Activated naive CD8-positive, alpha-beta T cell treated with anti-CD3 and anti-CD28 coated beads, Interleukin-2, amount 50 U/mL, for 24 hours (primary cell): ENCODE data around the gene TIMM8A.
"Not testable (repeated sequence)": the region's sequence is repeated elsewhere in the genome, so short reads cannot be mapped to it uniquely, and the experiment has no call there.

Source experiments
- ATAC-seq: fragments of 150-1000 bp; cut with Tn5 transposase; one replicate; pipeline ENCODE4 v1.10.0; 2021
- DNase-seq: peaks from one replicate; pipeline ENCODE4 v3.0.0; 2021
- H3K27ac Mint-ChIP-seq: one replicate; pipeline ENCODE4 v1.8.0; 2021; ENCODE audit warnings: mild to moderate bottlenecking, mixed read lengths
- H3K27me3 Mint-ChIP-seq: one replicate; pipeline ENCODE4 v1.8.0; 2021; ENCODE audit warnings: mixed read lengths
- H3K36me3 Mint-ChIP-seq: one replicate; pipeline ENCODE4 v1.8.0; 2021; ENCODE audit warnings: low read depth, mixed read lengths
- H3K4me1 Mint-ChIP-seq: one replicate; pipeline ENCODE4 v1.8.0; 2021; ENCODE audit warnings: mixed read lengths
- H3K4me3 Mint-ChIP-seq: one replicate; pipeline ENCODE4 v1.8.0; 2021; ENCODE audit warnings: mild to moderate bottlenecking, moderate library complexity, mixed read lengths
- H3K9me3 Mint-ChIP-seq: one replicate; pipeline ENCODE4 v1.8.0; 2021; ENCODE audit warnings: mixed read lengths

Gene TIMM8A

DNA sequence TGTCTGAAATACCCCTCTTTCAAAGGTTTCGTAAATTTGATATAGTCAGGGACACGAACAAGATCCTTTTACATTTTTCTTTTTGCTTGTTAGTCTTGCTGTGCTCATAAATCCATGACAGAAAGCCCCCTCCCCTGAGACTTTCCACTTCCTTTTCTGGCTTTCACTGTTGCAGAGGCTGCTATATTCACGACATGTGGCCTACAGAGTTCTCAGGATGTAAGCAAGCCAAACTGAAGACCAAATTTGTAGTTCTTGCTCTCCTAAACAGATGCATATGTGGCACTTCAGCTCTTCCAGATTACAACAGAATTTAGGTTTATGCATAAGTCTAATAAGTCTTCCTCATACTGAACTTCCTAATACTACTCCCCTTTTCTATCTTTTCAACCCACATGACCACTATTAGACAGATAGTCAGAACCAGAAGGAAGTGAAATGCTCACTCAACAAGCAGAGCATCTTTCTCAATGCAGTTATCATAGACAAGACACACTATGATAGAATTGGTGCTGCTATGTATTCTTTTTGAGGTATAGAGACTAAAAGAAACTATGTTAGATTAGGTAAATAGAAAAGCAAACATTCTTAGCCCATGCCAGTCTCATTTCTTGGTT, 22.5 kb upstream of the TIMM8A start:
- DNase-seq (no peak), ATAC-seq (no peak)
- Mint-ChIP-seq H3K4me3 (no peak overlapping the region), H3K27ac (no peak overlapping the region), H3K36me3 (no peaks in the 10 kb centered on the region), H3K9me3 (no peaks in the 10 kb centered on the region), H3K27me3 (no peaks in the 10 kb centered on the region), H3K4me1 (peaks cover 9% of the 10 kb centered on the region)

DNA sequence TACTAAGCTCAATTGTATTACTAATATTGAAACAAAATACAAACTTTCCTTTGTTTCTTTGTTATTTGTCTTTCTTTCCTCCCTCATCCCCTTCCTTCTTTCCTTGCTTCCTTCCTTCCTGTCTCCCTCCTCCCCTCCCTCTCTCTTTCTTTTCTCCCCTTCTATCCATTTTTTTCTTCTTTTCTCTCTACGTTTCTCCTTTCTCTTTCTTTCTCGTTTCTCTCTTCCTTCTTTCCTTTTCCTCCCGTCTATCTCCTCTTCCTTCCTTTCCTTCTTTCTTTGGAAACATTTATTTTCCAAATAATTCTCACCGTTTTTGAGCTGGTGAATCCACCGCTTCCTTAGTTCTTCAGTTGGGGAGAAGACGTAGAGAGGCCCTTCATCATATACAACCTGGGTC, 21.1 kb upstream of the TIMM8A start:
- no peak for DNase-seq
- peaks cover 9% of the 10 kb centered on the region for H3K4me1 Mint-ChIP-seq
- no peak overlapping the region for H3K4me3 Mint-ChIP-seq
- H3K27ac Mint-ChIP-seq = no peak overlapping the region
- H3K36me3 Mint-ChIP-seq = no peaks in the 10 kb centered on the region
- H3K9me3 Mint-ChIP-seq = no peaks in the 10 kb centered on the region
- no peak for ATAC-seq
- H3K27me3 Mint-ChIP-seq = no peaks in the 10 kb centered on the region

DNA sequence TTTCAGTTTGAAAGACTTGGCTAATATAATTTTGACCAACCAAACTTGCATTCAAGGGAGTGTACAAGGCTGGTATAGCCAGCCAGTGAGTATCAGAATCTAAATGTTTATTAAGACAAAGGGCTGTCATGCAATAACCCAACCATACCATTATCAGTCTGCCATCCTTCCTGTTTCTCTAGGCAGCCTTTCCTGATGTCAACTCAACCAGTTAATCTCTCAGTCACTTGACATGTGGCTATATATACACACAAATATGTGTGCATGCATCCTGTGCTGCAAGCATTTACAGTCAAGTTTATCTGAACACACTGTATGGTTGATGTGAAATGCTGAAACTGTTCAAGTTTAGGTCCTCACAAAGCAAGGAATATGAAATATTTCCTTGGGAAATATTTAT, 20.3 kb upstream of the TIMM8A start:
- DNase-seq (no peak), ATAC-seq (no peak)
- Mint-ChIP-seq H3K27ac (no peak overlapping the region), H3K27me3 (no peaks in the 10 kb centered on the region), H3K4me3 (no peak overlapping the region), H3K9me3 (no peaks in the 10 kb centered on the region), H3K4me1 (peaks cover 9% of the 10 kb centered on the region), H3K36me3 (no peaks in the 10 kb centered on the region)

DNA sequence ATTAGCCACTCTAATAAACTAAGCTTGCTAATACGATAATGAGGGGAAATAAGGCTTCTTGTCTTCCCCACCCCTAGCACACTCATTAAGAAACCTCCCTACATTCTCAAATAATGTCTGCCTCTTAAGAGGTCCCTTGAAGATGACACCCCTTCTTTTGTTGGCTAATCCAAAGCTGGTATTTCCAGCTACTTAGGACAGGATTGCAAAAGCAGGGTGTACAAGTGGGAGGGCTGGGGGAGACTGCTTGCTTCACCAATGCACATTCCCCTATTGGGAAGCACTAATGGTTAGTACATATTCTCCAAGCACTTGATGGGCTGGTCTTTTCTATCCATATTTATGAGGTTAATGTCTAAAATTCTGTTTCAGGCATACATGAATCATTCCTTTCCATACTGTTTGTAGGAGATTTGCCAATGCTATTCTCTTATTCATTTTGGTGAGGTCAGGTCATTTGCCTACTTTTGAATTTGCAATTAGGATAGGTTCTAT, 16.8 kb upstream of the TIMM8A start:
- no peak for DNase-seq
- no peak for ATAC-seq

DNA sequence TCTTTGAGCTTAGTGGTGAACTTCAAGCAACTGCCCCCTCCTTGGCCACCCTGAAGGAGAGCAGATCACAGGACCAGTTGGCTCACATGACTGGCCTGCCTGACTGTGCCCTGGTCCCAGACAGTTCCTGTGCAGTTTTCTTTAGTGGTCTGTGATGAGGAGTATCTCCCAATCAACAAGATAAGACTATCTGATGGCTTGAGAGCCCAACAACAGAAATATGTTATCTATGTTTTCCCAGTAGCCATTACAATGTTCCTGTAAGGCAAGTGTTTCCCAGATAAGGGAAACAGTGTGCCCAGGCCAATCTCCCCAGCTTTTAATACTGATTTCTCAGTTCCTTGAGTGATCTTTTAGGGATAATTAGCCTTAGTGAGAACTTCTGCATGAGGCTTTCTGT, 14.2 kb upstream of the TIMM8A start:
- Mint-ChIP-seq H3K27me3 (no peaks in the 10 kb centered on the region), H3K9me3 (no peaks in the 10 kb centered on the region), H3K36me3 (no peaks in the 10 kb centered on the region), H3K27ac (no peak overlapping the region), H3K4me3 (no peak overlapping the region), H3K4me1 (peaks cover 5% of the 10 kb centered on the region)
- no peak for DNase-seq
- ATAC-seq = no peak

More for the DNA sequence above, 16.8 kb upstream of the TIMM8A start:
- Mint-ChIP-seq H3K27me3 (no peaks in the 10 kb centered on the region), H3K4me3 (no peak overlapping the region), H3K27ac (no peak overlapping the region), H3K9me3 (no peaks in the 10 kb centered on the region), H3K36me3 (no peaks in the 10 kb centered on the region), H3K4me1 (no peaks in the 10 kb centered on the region)

DNA sequence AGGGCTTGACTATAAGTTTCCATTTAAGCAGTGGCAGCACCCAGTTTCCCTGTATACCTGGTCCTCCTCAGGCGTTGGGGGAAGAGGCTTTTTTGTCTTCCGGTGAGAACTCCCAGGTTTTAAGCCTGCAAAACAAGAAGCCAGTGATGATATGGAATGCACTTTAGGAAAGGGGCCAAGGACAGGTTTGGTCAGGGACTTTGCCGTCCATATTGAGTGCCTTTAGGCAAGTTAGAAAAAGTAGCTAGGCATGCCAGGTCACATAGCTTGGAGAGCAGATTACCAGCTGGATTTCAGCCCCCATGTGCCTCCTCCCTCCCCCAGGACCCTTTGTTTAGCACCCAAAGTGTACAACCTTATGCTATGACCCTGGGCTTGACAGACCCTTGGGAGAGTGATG, 13.6 kb upstream of the TIMM8A start:
- Mint-ChIP-seq H3K36me3 (no peaks in the 10 kb centered on the region), H3K4me1 (peaks cover 5% of the 10 kb centered on the region), H3K9me3 (no peaks in the 10 kb centered on the region), H3K27ac (no peak overlapping the region), H3K27me3 (no peaks in the 10 kb centered on the region), H3K4me3 (no peak overlapping the region)
- ATAC-seq (no peak), DNase-seq (no peak)

DNA sequence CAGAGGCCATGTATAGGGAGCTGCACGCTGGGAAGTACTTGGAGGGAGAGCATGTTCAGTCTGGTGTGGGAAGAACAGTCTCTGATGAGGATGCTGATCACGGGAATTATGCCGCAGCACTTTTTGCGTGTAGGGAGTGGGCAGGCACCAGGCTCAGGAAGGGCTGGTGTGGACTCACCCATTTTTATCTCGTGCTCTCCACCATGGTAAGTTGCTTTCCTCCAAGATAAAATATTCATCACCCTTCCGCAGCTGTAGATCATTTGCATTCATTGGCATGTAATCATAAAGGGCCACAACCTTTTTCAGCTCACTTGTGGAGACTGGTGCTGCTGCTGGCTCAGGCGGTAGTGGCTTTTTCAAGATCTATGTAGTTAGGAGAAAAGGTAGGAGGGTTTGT, 11.8 kb upstream of the TIMM8A start:
- no peak for DNase-seq
- Mint-ChIP-seq H3K27ac (no peak overlapping the region), H3K9me3 (no peaks in the 10 kb centered on the region), H3K36me3 (no peaks in the 10 kb centered on the region), H3K4me3 (no peak overlapping the region), H3K4me1 (peaks cover 5% of the 10 kb centered on the region), H3K27me3 (no peaks in the 10 kb centered on the region)
- no peak for ATAC-seq

DNA sequence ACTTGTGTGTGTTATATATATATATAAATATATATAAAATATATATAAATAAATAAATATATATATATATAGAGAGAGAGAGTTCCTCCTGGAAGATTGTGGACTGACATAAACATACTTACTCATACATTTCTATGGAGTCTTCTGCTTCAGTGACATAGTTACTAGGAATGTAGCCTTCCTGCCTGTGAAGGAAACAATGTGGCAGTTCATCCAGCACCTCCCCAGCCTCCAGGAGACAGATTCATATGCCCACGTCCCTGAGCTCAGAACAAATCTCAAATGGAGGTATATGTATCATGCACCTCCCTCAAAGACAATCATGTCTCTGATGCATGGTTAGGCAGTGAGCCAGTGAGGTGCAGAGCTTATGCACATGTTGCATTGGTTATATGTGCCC, 11.4 kb upstream of the TIMM8A start:
- Mint-ChIP-seq H3K4me1 (peaks cover 5% of the 10 kb centered on the region), H3K4me3 (no peak overlapping the region), H3K36me3 (no peaks in the 10 kb centered on the region), H3K27ac (no peak overlapping the region), H3K9me3 (no peaks in the 10 kb centered on the region), H3K27me3 (no peaks in the 10 kb centered on the region)
- ATAC-seq (no peak), DNase-seq (no peak)

DNA sequence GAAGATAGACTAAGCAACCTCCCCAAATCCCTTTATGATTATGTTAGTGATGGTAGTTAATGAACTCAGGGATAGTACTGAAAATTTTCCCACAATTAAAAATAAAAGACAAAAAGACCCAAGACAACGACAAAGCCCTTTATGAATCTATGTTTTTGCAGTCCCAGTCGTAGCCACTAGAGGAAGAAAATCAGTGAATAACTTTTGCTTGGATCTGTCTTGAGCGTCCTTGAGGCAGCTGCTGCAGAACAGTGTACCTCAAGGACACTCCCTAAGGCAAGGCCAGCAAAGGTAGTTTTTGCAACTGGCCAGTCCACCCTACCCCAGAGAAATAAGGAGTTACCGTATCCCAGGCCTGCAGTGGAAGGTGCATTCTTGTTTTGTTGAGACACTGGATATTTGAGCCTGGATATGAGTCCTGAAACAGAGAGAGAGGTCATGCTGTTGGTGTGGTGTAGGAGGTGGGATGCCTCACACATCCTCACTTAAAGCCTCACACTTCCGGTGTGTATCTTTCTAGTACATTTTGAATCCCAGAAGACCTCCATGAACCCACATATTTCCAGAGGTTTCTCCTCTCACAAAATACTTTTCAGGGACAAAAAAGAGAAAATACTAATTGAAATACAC, 8.7 kb upstream of the TIMM8A start:
- no peak for DNase-seq
- no peaks in the 10 kb centered on the region for H3K27me3 Mint-ChIP-seq
- H3K4me1 Mint-ChIP-seq = peaks cover 5% of the 10 kb centered on the region
- H3K27ac Mint-ChIP-seq = no peak overlapping the region
- H3K36me3 Mint-ChIP-seq = no peaks in the 10 kb centered on the region
- no peaks in the 10 kb centered on the region for H3K9me3 Mint-ChIP-seq
- ATAC-seq = no peak
- H3K4me3 Mint-ChIP-seq = no peak overlapping the region

DNA sequence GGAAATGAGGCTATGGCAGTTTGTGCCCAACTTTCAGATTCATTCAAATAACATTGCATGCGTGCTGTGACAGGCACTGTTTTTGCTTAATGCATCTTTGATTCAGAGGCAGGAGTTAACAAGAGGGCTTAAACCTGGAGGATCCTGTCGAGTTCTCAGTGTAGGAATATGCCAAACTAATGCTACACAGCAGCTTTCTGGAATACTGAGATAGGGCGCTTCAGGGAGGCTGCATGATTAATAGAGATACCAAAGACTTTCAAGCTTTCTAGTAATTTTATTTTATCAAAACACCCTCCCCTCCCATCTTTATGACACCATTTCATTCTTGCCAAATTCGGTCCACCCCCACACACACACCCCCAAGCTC, 636 bp upstream of the TIMM8A start:
- no peak for DNase-seq
- Mint-ChIP-seq H3K36me3 (peaks cover 10% of the 10 kb centered on the region), H3K9me3 (no peaks in the 10 kb centered on the region), H3K4me3 (peak overlapping the region; percentile 88), H3K27me3 (no peaks in the 10 kb centered on the region), H3K27ac (peak overlapping the region; percentile 92), H3K4me1 (peaks cover 18% of the 10 kb centered on the region)
- ATAC-seq = no peak

DNA sequence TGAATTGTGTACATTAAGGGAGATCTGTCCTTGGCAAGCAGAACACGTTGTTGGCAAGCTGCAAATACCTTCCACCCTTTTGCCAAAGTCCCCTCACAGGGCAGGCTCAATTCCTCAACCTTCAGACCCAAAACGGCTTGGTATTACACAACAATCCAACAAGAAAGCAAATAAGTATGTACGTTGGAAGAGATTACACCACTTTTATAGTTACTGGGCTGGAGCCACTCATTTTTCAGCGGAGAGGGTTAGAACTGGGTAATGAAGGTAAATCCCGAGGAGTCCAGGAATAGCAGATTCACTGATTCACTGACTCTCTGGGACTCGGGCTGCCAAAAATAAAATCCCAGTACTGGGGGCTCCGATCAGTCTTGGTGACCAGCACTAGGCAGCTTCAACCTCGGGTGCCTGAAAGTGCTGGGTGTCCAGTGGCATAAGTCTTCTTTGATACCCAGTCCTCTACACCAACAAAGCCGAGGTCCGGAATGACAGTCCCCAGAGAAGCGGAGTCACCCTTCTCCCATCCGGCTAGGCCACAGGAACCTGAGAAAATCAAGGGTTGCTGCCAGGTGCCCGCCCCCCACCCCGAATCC, 587 bp downstream of the TIMM8A start:
- DNase-seq = no peak
- no peaks in the 10 kb centered on the region for H3K9me3 Mint-ChIP-seq
- ATAC-seq = no peak
- peak overlapping the region; percentile 92 for H3K27ac Mint-ChIP-seq
- peaks cover 13% of the 10 kb centered on the region for H3K36me3 Mint-ChIP-seq
- H3K4me3 Mint-ChIP-seq = peak overlapping the region; percentile 88
- H3K27me3 Mint-ChIP-seq = no peaks in the 10 kb centered on the region
- H3K4me1 Mint-ChIP-seq = peaks cover 18% of the 10 kb centered on the region

DNA sequence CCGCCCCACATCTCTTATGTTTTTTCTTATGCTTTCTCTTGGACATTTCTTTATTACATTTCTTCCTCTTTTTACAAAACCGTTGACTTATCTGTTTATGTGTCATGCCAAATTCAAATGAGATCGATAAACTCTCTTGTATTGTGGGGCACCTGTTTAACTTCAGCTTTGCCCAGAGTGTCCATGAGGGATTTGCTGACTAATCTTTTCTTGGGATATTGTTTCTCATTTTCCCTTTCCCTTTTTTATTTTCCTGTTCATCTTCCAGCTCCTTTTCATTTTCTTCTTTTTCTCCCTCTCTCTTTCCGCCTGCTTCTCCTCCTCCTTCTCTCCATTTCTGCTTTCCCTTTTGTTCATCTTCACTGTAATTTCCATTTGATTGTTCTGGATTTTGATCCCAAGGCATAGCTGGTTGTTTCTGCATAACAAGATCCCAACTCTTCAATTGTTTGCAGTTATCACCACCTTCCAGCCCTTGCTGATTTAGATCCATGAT, 10.7 kb downstream of the TIMM8A start:
- ATAC-seq (no peak), DNase-seq (no peak)
- H3K27me3 Mint-ChIP-seq = no peaks in the 10 kb centered on the region
- no peak overlapping the region for H3K4me3 Mint-ChIP-seq
- H3K36me3 Mint-ChIP-seq = peaks cover 7% of the 10 kb centered on the region
- H3K27ac Mint-ChIP-seq = no peak overlapping the region
- H3K4me1 Mint-ChIP-seq = peaks cover 12% of the 10 kb centered on the region
- peaks cover 6% of the 10 kb centered on the region for H3K9me3 Mint-ChIP-seq

DNA sequence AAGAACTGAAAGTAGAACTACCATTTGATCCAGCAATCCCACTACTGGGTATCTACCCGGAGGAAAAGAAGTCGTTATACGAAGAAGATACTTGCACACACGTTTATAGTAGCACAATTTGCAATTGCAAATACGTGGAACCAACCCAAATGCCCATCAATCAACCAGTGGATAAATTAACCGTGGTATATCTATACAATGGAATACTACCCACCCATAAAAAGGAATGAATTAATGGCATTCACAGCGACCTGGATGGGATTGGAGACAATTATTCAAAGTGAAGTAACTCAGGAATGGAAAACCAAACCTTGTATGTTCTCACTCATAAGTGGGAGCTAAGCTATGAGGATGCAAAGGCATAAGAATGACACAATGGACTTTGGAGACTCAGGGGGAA, 14.2 kb downstream of the TIMM8A start:
- not testable (repeated sequence) for ATAC-seq, H3K27me3 Mint-ChIP-seq, H3K4me3 Mint-ChIP-seq, H3K9me3 Mint-ChIP-seq, H3K4me1 Mint-ChIP-seq, H3K27ac Mint-ChIP-seq, H3K36me3 Mint-ChIP-seq, DNase-seq

DNA sequence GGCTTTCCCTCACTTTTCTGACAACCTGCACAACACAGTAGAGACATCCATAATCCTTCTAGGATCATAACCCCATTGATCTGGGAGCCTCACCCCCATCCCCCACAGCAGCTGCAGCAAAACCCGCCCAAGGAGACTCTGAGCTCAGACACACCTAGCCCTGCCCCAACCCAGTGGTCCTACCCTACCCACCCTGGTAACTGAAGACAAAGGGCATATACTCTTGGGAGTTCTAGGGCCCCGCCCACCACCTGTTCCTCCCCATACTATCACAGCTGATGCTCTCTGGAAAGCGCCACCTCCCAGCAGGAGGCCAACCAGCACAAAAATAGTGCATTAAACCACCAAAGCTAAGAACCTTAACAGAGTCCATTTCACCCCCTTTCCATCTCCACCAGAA, 21.9 kb downstream of the TIMM8A start:
- H3K27me3 Mint-ChIP-seq = not testable (repeated sequence)

DNA sequence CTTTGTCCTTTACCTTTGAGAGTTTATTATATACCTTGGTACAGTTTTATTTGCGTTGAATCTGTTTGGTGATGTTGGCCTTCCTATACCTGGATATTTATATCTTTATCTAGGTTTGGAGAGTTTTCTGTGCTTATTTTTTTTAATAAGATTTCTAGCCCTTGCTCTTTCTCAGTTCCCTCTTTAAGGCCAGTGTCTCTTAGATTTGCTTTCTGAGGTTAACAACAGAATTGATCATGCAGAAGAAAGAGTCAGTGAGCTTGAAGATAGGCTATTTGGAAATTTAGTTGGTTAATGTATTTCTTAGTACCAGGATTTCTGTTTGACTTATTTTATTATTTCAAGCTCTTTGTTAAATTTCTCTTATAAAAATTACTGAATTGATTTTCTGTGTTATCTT, 44.8 kb downstream of the TIMM8A start:
- DNase-seq = no peak
- Mint-ChIP-seq H3K27me3 (peaks cover 2% of the 10 kb centered on the region), H3K36me3 (no peaks in the 10 kb centered on the region), H3K9me3 (no peaks in the 10 kb centered on the region), H3K4me3 (no peak overlapping the region), H3K27ac (no peak overlapping the region), H3K4me1 (no peaks in the 10 kb centered on the region)
- ATAC-seq = no peak

More for the DNA sequence above, 21.9 kb downstream of the TIMM8A start:
- H3K4me1 Mint-ChIP-seq, H3K36me3 Mint-ChIP-seq, ATAC-seq, H3K27ac Mint-ChIP-seq, H3K9me3 Mint-ChIP-seq, DNase-seq, H3K4me3 Mint-ChIP-seq: not testable (repeated sequence)
